Fibroblast of villous mesenchyme (primary cell): ENCODE data around the gene CD151. TPM values are rescaled to one million over a fixed set of nuclear protein-coding genes. Genes with fewer than 3 reads are reported as not detected.
A peak's percentile ranks its signal among the peaks of the same experiment; 100 is the strongest.

Source experiments
- DNase-seq: peaks from one replicate; pipeline ENCODE4 v3.0.0-alpha.2; 2010; ENCODE audit warnings: low read depth
- H3K4me3 ChIP-seq: 2 replicates; pipeline ENCODE4 v1.5.1; 2011; ENCODE audit warnings: low read depth, mild to moderate bottlenecking, low read length
- CTCF ChIP-seq: IDR thresholded peaks from 2 replicates; pipeline ENCODE4 v1.5.1; 2012; ENCODE audit warnings: low read depth, mild to moderate bottlenecking, low read length; ENCODE audit not compliant: insufficient read depth
- total RNA-seq: library from RNA; depleted of rRNA; stranded (reverse); fragments of >200 nt; gene quantifications from 2 replicates; pipeline ENCODE4 v1.2.3, GENCODE V29; 2012

The CD151 gene
- total RNA-seq, 1 donor, result 218 TPM

GRCh38 chr11:844693-845644 is 12.2 kb downstream of the CD151 start:
- no peak for TF ChIP-seq CTCF
- peak overlapping the region; percentile 86 for H3K4me3 ChIP-seq
- DNase-seq, result peak; percentile 97

- H3K4me3 ChIP-seq, result peak overlapping the region; percentile 86
Measured at GRCh38 chr11:845872-846495, 13.2 kb downstream of the CD151 start.

GRCh38 chr11:846496-847098 is 13.8 kb downstream of the CD151 start:
- no peak overlapping the region for H3K4me3 ChIP-seq
- no peak for DNase-seq

More at GRCh38 chr11:845872-846495, 13.2 kb downstream of the CD151 start:
- no peak for TF ChIP-seq CTCF
- DNase-seq, result no peak

GRCh38 chr11:847876-848275 is 15.1 kb downstream of the CD151 start:
- no peak overlapping the region for H3K4me3 ChIP-seq
- TF ChIP-seq CTCF, result no peak
- DNase-seq, result no peak

More at GRCh38 chr11:846496-847098, 13.8 kb downstream of the CD151 start:
- TF ChIP-seq CTCF, result no peak

GRCh38 chr11:848380-848931 is 15.7 kb downstream of the CD151 start:
- DNase-seq, result peak; percentile 40
- H3K4me3 ChIP-seq, result no peak overlapping the region
- TF ChIP-seq CTCF, result peak; percentile 89

- TF ChIP-seq CTCF, result no peak
- no peak for DNase-seq
- H3K4me3 ChIP-seq, result peak overlapping the region; percentile 54
Measured at GRCh38 chr11:849104-849824, 16.5 kb downstream of the CD151 start.
